ENCODE results near the gene BTLA.
A peak's percentile ranks its signal among the peaks of the same experiment; 100 is the strongest.
"Not testable (repeated sequence)": the region's sequence is repeated elsewhere in the genome, so short reads cannot be mapped to it uniquely, and the experiment has no call there.

Gene BTLA

DNA sequence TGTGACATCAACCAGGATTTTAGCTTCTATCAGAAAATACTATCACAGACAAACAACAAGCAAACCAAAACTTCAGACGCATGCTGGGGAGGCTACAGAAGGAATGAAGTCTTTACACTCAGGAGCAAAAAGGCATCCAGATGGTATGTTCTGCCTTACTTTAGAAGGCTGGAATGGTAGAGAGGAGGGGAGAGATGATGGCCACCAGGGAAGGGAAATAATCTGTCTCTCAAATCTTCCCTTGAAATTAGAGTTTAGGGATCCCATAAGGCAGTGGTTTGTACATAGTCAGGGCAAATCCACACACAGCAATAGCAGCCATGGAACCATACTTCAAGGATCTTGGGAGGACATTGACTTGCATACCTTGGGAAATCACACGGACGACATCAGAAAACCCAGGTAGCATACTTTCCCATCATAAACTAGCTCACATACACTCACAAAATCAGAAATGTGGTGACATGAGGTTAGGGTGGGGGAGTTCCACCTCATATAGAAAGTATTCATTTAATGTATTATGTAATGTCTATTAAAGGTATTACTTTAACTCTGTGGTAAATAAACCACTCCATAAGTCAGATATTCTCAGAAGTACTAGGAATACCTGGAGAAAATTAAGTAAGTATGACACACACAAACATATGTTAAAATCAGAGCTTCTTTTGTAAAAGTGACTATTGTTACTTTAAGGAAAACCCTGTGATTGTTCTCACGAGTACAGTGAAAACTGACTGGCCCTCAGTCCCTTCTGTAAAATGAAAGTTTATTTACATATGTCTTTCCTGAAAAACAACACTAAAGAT lies 9.4 kb downstream of the BTLA start:
- DNase-seq, result no peak

DNA sequence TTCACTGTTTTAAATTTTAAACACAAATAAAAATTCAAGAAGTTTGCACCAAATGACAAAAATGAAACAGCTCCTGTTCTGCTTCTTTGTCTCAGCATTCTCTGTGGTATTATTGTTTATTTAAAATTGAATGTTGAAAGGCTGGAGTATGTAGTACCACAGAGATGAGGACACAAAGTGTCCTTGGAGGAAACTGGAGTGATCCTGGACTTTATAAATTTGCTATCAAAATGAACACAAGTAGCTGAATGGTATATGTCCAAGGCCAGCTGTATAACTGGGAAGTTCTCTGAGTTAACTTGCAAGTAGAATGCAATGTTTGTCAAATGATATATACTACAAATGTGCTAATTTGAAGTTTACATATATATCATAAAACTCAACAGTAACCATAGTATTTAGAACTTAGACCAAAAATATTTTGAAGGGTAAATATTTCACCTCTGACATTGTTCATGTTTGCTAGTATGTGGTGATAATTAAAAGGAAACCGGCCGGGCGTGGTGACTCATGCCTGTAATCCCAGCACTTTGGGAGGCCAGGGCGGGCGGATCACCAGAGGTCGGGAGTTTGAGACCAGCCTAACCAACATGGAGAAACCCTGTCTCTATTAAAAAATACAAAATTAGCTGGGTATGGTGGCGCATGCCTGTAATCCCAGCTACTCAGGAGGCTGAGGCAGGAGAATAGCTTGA lies 12.3 kb downstream of the BTLA start:
- DNase-seq, result no peak

DNA sequence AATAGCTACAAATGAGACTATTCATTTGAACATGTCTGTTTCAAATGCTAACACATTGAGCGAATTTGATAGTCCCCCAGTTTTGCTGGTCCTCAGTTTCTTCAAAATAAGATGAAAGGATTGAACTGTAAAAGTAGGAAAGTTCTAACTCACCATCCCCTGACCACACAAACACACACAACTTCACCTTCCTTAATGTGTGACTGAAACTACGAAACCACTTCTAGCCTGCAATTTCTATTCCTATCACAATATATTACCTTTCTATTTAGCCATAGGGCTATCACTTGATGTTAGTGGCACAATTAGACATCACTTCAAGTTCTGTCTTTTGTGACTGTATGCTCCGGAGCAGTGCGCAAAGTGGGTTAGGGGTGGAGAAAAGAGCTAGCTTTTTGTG lies 14.9 kb downstream of the BTLA start:
- DNase-seq, result no peak

DNA sequence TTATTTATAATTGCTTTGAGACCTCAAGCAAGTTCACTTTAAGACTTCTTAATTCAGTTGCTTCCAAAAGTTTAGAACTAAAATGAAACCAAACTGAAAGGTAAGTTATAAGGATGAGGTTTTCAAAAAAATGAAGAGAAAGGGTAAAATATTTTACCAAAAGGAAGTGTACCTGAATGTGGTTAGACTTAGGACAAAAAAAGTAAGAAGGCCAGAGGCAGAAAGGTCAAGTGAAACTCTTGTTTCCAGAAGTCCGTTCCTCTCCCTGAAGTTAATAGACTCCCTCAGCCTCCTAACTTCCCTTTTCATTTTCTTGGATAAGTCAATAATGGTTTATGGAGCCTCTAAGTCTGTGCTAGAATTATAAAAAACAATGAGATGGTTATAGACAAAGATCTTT lies 16.6 kb downstream of the BTLA start:
- no peak for DNase-seq

DNA sequence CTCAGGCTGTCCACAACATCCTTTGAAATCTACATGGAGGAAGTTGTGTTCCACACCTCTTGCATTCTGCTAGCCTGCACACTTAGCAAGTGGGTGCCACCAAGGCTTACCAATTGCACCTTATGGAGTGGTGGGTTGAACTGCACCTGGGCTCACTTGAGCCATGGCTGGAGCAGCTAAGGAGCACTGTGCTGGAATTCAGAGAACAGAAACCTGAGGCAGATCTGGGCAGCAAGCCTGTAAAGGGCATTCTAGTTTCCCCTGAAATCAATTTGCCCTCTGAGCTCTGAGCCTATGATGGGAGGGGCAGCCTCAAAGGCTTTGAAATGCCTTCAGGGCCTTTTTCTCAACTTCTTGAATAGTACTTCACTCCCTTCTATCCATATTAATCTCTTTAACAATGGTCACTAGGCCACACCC lies 18.0 kb downstream of the BTLA start:
- no peak for DNase-seq

DNA sequence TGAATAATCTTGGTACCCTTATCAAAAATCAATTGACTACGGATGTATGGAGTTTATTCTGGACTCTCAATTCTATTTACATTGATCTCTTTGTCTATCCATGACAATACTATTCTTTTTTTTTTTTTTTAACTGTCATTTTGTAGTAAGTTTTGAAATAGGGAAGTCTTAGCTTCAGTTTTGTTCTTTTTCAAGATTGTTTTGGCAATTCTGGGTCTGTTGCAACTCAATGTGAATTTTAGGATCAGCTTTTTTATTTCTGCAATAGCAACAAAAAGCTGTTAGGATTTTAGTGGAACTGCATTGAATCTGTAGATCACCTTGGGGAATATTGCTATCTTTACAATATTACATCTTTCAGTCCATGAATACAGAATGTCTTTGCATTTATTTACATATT lies 21.4 kb downstream of the BTLA start:
- DNase-seq, result no peak

DNA sequence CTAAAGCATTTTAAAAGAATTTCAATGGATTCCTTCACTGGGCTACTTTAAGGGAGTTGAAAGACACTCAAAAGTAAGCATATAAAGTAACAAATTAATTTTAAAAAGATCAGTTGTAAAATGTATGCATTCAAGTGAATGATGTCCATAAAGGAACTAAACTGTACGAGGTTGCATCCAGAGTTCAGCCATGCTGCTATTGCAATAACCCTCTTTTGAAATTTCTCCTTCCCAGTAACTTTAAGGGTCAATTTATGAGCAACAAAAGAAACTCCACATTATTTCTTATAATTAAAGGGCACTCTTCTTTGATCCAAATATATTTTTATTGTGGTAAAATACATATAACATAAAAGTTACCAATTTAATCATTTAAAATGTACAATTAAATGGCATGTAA lies 22.9 kb downstream of the BTLA start:
- DNase-seq, result no peak

DNA sequence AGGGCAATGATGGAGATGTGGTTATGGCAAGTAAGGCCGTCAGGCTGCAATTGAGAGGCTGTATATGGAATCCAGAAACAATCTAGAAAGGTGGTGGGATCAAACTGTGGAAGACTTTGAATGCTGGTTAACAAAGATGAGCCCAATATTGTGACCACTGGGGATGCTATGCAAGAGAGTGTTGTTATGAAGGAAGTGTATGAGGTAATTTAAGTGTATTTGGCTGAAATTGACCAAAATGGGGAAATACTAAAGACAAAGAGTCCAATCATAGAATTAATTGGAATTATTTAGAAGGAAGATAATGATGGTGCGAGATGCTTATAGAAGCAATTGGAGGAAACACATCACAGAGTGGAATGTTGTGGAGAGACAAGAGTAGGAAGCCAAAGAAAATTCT lies 24.5 kb downstream of the BTLA start:
- no peak for DNase-seq

DNA sequence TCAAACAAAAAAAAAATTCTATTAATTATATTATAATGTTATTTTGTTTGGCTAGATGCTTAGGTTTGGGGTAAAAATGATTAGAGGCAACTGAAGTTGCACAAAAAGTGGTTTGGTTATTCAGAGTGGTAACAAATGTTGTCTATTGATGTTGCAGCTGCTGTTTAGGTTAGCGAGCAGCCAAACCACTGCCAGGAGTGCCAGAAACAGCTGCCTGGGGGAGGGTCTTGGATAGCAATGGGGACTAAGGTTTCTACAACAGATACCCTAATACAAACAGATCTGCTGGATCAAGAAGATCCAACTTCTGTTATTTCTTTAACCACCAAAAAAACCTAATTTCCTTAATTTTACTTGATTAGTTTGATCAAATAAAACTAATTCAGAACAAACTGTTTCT lies 26.6 kb downstream of the BTLA start:
- DNase-seq, result no peak

DNA sequence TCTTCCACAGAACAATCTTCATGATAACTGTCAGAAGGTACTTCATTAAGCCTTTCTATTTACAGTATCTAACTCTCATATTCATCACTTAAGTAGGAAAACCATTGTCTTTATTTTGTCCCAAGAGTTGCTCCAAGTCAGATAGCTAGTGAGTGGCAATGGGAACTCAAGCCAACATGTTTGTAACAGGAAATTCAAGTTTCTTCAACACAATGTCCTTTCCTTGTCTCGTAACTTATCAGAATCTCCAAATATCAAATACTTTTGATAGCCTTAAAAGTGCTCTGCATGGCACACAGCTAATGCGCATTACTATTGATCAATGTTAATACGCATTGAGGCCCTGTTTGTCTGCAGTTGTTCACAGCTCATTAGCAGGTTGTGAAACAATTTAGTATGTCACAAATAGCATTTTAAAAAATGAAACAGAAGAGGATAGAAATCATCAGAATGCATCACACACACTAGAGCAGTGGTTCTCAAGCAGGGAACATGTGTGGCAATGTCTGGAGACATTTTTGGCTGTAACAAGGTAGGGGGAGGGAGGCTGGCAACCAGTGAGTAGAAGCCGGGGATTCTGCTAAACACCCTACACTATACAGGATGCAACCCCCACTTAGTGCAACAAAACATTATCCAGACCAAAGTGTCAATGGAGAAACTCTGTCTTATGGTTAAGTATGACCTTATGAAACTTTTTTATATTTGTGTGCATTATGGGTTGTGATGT lies 27.5 kb downstream of the BTLA start:
- no peak for DNase-seq

DNA sequence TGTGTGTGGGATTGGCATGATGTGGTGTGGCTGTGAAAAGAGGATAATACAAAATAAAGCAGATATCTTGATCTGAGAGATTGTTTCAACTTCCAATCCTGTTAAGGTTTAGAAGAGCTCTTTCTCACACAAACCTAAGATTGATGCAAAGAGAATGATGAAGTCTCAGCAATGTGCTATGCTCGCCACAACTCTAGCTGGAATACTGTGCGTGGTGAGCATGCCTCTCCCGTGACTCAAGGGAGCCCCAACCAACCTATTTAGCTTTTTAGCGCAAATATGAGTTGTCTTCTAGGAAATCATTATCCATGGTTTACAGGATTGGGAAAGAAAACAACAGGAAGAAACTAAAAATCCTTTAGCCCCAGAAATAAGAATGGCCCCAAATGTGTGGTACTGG lies 28.5 kb downstream of the BTLA start:
- no peak for DNase-seq

DNA sequence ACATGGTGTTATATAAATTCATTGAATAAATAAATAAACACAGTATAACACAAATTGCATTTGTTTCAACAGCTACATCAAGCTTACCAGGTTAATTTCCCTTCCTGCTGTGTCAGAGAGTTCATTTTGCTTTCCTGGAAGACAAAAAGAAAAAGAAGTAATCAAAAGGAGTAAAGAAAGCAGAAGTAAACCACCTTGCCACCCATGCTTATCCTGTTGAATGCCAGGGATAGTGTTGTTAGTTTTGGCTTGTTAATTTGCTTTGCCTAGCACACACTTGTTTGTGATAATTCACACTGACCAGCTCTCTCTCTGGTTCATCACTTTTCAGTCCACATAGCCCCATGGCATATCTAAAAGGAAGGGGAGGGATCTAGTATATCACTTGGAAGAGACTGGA lies 29.6 kb downstream of the BTLA start:
- DNase-seq, result no peak

DNA sequence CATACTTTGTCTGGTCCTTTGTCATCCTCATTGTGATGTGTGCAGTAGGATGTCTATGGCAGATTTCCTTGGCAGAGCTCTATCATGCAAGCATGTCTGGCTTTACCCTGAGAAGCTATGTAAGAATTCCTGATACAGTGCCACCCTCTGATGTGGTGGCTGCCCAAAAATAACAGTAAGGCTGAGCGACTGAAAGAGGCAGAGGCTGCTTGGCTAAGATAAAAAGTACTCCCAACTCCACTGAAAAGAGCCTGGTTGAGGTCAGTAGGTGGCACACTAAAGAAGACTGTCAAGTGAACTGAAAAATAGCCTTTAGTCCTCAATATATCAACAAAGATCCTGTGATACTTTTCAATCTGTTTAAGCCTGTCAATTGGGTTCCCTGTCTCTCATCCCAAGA lies 31.7 kb downstream of the BTLA start:
- DNase-seq, result no peak

DNA sequence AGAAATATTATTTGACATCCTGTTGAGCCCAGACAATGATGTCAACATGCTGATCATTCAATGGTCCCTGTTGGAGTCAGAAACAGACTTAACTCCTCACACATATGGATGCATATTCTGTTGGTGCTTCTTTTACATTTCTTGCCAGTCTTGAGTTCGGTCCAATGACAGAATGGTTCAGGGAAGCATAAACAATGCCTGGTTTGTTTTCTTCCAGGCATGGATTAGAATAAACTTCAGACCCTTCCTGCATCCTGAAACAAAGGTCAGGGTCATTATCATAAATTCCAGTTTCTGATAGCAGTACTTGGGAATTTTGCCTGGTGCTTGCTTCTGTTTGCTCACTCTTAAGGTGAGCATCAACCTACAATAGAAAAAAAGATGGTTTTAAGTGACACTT lies 33.3 kb downstream of the BTLA start:
- DNase-seq, result no peak

DNA sequence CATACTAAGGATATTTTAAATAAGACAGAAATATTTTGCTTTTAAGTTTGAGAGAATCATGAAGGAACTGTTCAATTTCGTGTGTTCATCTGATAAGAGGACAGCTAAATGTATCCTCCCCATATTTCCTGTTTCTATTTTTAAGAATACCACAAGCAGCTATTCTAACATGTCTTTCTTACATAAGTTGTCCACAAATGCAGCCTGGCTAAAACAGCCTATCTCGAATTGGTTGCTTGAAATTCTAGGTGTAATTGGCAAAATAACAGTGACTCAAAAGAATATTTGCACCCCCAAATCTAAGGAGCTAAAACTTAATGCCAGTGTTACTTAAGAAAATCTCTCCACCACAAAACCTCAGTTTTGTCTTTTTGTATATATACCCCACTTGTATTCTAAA lies 35.0 kb downstream of the BTLA start:
- no peak for DNase-seq

DNA sequence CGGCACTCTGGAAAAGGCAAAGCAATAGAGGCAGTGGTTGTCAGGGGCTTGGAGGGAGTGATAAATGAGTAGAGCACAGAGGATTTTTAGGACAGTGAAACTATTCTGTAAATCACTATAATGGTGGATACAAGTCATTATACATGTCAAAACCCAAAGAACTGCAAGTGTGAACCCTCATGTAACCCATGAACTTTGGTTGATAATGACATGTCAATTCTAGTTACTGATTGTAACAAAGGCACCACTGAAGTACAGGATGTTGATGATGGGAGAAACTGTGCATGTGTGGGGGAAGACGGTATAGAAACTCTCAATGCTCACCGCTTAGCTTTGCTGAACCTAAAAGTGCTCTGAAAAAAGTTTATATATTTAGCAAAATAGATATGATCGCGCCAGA lies 36.0 kb downstream of the BTLA start:
- DNase-seq, result no peak

DNA sequence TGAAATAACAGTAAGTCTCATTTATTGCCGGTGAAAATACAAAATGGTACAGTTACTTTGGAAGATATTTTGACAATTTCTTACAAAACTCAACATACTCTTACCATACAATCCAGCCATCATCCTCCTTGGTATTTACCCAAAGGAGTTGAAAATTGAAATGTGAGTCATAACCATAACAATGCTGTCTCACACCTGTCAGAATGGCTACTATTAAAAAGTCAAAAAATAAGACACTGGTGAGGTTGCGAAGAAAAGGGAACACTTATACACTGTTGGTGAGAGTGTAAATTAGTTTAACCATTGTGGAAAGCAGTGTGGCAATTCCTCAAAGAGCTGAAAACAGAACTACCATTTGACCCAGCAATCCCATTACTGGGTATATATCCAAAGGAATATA lies 37.5 kb downstream of the BTLA start:
- not testable (repeated sequence) for DNase-seq

DNA sequence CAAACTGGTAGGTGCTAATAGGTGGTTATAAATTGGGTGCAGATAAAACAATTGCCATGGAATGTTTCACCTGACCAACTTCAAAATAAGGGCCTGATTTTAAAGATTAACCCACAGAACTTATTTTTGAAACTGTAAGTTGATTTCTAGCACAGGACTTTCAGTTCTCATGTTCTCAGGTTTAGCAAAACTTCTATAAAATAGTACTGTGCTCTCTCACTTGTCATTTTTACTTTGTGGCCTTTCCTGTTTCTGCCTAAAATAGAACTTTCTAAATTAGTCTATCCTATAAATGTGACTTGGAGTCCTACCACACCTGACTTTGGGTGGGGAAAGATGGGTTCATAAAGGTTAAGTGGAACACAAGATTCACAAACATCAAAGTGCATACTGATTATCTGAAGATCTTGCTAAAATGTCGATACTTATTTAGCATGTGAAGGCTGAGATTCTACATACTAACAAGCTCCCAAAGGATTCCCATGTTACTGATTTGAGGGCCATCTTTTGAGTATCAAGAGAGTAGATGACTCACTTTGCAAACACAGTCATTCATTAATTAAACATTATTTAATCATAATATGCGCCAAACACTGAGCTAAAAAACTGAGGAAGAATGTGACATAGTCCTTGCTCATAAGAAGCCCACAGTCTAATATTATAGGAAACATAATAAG lies 38.6 kb downstream of the BTLA start:
- DNase-seq, result no peak

DNA sequence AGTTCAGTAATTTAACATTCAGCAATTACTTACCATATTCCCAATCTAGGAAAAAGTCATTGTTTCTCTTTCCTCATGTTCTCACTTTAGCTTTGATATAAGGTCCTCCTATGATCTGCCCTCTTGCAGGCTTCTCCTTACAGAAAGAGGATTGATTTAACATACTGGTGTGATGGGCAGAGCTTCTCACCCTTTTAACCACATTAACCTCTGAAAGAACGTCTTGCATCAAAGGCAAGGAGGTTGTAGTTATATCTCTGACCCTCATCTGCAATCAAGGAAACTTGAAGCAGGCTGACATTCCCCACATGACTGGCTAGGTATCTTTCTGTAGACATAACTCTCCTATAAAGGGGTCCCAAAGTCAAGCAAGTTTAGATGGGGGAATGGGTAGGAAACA lies 39.5 kb downstream of the BTLA start:
- DNase-seq, result no peak

DNA sequence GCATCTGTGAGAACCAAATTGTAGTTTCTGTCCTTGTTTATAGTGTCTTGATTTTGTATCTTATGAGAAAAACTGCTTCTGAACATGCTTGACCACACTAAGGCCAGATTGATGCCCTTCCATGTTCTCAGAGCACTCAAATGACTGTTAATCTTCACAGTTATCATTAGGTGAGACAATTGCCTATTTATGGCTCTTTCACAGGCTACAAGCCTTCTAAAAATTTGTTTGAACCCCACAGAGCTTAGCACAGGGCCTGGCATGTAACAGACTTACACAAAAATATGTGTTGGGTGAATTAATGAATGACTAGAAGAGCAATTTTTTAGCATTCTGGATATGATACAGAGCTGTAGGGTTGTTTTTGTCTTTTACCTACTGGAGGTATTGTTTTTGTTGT lies 43.1 kb downstream of the BTLA start:
- DNase-seq, result no peak

DNA sequence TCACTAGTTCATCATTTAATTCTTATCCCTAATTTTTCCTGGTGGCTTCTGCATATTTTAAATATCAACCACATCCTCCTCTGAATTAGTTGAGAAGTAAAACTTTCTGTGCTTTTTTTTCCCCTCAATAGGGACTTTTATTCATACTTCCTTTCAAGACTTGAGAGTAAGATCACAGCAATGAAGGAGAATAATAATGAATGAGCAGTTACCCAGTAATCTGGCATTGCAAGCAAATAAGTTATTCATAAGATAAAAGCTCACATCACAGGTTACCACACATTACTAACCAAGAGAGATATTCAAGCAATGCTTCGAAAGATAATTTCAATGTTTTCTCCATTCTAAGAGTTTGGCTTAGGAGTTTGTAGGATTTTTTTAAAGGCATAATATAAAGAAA lies 50.3 kb downstream of the BTLA start:
- no peak for DNase-seq

DNA sequence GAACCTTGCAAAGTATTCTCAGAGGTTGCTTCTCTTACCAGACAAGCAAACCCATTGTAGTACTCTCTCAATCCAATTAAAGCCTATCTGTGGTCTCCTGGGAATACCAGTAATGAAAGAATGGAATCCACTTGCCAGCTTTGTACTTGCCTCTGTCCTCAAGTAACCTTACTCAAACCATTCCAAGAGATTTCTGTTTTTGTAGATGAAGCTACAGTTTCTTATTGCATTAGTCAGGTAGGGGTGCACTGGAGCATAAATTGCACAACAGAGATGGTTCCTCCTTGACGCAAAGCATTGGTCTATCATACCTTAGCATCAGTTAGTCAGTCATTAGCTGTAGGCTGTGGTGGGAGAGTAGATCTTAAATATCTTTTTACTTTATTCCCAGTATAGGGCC lies 52.9 kb downstream of the BTLA start:
- peak; percentile 97 for DNase-seq

DNA sequence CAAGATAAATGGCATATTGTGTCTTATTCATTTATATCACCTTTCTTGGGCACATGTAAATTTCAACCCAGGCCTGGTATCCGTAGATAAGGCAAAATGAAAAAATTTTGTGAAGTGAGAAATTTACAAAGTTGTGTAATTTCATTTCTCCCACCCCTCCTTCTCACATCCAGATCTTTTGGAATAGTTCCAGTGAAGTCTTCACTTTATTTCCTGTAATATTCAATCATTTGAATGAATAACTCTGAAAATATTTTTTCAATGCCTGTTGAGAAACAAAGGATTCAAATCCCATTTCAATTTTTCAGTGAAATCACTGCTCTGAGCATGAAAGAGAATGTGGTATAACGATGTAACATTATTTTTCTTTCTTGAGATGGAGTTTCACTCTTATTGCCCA lies 53.4 kb downstream of the BTLA start:
- DNase-seq, result no peak

Data from NCI-H82 (cell line).